ENCODE measurements around the gene CALML6.
"Not testable (repeated sequence)": the region's sequence is repeated elsewhere in the genome, so short reads cannot be mapped to it uniquely, and the experiment has no call there.

DNA sequence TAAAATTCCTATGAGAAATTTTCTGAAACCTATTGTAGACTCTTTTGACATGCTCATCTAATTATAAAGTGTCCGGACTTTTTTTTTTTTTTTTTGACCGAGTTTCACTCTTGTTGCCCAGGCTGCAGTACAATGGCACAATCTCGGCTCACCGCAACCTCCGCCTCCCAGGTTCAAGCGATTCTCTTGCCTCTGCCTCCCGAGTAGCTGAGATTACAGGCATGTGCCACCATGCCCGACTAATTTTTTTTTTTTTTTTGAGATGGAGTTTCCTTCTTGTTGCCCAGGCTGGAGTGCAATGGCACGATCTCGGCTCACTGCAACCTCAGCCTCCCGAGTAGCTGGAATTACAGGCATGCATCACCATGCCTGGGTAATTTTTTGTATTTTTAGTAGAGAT, 31.2 kb upstream of the CALML6 start:
- TF ChIP-seq, protein P1, sequence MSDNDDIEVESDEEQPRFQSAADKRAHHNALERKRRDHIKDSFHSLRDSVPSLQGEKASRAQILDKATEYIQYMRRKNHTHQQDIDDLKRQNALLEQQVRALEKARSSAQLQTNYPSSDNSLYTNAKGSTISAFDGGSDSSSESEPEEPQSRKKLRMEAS (IDR thresholded peaks at IDR 0.05; ENCODE audit: low read depth, low read length) = not testable (repeated sequence)
- TF ChIP-seq, protein P2, sequence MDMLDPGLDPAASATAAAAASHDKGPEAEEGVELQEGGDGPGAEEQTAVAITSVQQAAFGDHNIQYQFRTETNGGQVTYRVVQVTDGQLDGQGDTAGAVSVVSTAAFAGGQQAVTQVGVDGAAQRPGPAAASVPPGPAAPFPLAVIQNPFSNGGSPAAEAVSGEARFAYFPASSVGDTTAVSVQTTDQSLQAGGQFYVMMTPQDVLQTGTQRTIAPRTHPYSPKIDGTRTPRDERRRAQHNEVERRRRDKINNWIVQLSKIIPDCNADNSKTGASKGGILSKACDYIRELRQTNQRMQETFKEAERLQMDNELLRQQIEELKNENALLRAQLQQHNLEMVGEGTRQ (IDR thresholded peaks at IDR 0.05; ENCODE audit: borderline replicate concordance, low read depth, low read length) = not testable (repeated sequence)
- TF ChIP-seq, protein P3, sequence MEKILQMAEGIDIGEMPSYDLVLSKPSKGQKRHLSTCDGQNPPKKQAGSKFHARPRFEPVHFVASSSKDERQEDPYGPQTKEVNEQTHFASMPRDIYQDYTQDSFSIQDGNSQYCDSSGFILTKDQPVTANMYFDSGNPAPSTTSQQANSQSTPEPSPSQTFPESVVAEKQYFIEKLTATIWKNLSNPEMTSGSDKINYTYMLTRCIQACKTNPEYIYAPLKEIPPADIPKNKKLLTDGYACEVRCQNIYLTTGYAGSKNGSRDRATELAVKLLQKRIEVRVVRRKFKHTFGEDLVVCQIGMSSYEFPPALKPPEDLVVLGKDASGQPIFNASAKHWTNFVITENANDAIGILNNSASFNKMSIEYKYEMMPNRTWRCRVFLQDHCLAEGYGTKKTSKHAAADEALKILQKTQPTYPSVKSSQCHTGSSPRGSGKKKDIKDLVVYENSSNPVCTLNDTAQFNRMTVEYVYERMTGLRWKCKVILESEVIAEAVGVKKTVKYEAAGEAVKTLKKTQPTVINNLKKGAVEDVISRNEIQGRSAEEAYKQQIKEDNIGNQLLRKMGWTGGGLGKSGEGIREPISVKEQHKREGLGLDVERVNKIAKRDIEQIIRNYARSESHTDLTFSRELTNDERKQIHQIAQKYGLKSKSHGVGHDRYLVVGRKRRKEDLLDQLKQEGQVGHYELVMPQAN (conservative IDR thresholded peaks at IDR 0.05) = not testable (repeated sequence)
- TF ChIP-seq EP300 (IDR thresholded peaks at IDR 0.05; ENCODE audit: borderline replicate concordance in 1 of 2, control insufficient read depth in 1 of 2, low read depth in 2 of 2, low read length in 2 of 2); ESRRA (IDR thresholded peaks at IDR 0.05; ENCODE audit: low read length); NFYA (IDR thresholded peaks at IDR 0.05; ENCODE audit: borderline replicate concordance, low read depth, low read length): not testable (repeated sequence)
- TF ChIP-seq, protein P4, sequence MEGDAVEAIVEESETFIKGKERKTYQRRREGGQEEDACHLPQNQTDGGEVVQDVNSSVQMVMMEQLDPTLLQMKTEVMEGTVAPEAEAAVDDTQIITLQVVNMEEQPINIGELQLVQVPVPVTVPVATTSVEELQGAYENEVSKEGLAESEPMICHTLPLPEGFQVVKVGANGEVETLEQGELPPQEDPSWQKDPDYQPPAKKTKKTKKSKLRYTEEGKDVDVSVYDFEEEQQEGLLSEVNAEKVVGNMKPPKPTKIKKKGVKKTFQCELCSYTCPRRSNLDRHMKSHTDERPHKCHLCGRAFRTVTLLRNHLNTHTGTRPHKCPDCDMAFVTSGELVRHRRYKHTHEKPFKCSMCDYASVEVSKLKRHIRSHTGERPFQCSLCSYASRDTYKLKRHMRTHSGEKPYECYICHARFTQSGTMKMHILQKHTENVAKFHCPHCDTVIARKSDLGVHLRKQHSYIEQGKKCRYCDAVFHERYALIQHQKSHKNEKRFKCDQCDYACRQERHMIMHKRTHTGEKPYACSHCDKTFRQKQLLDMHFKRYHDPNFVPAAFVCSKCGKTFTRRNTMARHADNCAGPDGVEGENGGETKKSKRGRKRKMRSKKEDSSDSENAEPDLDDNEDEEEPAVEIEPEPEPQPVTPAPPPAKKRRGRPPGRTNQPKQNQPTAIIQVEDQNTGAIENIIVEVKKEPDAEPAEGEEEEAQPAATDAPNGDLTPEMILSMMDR (IDR thresholded peaks at IDR 0.05 in 2 of 3, conservative IDR thresholded peaks at IDR 0.05 in 1 of 3; ENCODE audit: control insufficient read depth in 2 of 3, extremely low read depth in 1 of 3, insufficient read depth in 1 of 3, low read depth in 3 of 3, low read length in 3 of 3) = not testable (repeated sequence)

Measured in GM12878 (cell line).